IgD-negative memory B cell (primary cell): ENCODE measurements around the gene MPV17L2. TPM values are rescaled to one million over a fixed set of nuclear protein-coding genes. Genes with fewer than 3 reads are reported as not detected.

Experiments
- H3K27ac Mint-ChIP-seq, 3 donors: one replicate each; pipeline ENCODE4 v1.8.0; 2020 to 2022; ENCODE audit warnings: mild to moderate bottlenecking in 3 of 3, mixed read lengths in 3 of 3, moderate library complexity in 1 of 3
- H3K27me3 Mint-ChIP-seq: one replicate; pipeline ENCODE4 v1.8.0; 2021; ENCODE audit warnings: mixed read lengths
- H3K36me3 Mint-ChIP-seq: one replicate; pipeline ENCODE4 v1.8.0; 2020; ENCODE audit warnings: mild to moderate bottlenecking, mixed read lengths
- H3K4me1 Mint-ChIP-seq, 3 donors: one replicate each; pipeline ENCODE4 v1.8.0; 2020 to 2022; ENCODE audit warnings: mixed read lengths in 3 of 3, mild to moderate bottlenecking in 1 of 3
- H3K4me3 Mint-ChIP-seq, 4 donors: one replicate each; pipeline ENCODE4 v1.8.0; 2020 to 2022; ENCODE audit warnings: mild to moderate bottlenecking in 4 of 4, mixed read lengths in 4 of 4, moderate library complexity in 3 of 4
- H3K9me3 Mint-ChIP-seq, 3 donors: one replicate each; pipeline ENCODE4 v1.8.0; 2020 to 2021; ENCODE audit warnings: mixed read lengths in 3 of 3, mild to moderate bottlenecking in 1 of 3
- polyA plus RNA-seq: library from polyadenylated mRNA; unstranded; fragments of 300-500 nt; fragmentation: Illumina TruSeq; gene quantifications from one replicate; pipeline ENCODE4 v1.2.3, GENCODE V29; 2021

The MPV17L2 gene
- polyA plus RNA-seq, 1 donor from 2014 or later, result 16.6 TPM

- peaks cover 2% of the 10 kb centered on the region for H3K27me3 Mint-ChIP-seq
- peaks cover 10% of the 10 kb centered on the region for H3K36me3 Mint-ChIP-seq
- H3K27ac Mint-ChIP-seq, result peak overlapping the region; percentile 98 to 99 (median 99)
- H3K4me1 Mint-ChIP-seq, result peaks cover 37 to 49% (median 38%) of the 10 kb centered on the region in 3 donors
- peak overlapping the region; percentile 76 to 98 (median 98) for H3K4me3 Mint-ChIP-seq
- no peaks in the 10 kb centered on the region for H3K9me3 Mint-ChIP-seq
These were observed 22.2 kb upstream of the MPV17L2 start for GRCh38 chr19:18170714-18171255.

GRCh38 chr19:18171605-18172327 is 21.3 kb upstream of the MPV17L2 start:
- peaks cover 2% of the 10 kb centered on the region for H3K27me3 Mint-ChIP-seq
- peaks cover 34 to 52% (median 44%) of the 10 kb centered on the region in 3 donors for H3K4me1 Mint-ChIP-seq
- peak overlapping the region; percentile 98 to 99 (median 99) for H3K27ac Mint-ChIP-seq
- H3K9me3 Mint-ChIP-seq, result no peaks in the 10 kb centered on the region
- peaks cover 13% of the 10 kb centered on the region for H3K36me3 Mint-ChIP-seq
- H3K4me3 Mint-ChIP-seq, result peak overlapping the region; percentile 76 to 99 (median 98)

DNA sequence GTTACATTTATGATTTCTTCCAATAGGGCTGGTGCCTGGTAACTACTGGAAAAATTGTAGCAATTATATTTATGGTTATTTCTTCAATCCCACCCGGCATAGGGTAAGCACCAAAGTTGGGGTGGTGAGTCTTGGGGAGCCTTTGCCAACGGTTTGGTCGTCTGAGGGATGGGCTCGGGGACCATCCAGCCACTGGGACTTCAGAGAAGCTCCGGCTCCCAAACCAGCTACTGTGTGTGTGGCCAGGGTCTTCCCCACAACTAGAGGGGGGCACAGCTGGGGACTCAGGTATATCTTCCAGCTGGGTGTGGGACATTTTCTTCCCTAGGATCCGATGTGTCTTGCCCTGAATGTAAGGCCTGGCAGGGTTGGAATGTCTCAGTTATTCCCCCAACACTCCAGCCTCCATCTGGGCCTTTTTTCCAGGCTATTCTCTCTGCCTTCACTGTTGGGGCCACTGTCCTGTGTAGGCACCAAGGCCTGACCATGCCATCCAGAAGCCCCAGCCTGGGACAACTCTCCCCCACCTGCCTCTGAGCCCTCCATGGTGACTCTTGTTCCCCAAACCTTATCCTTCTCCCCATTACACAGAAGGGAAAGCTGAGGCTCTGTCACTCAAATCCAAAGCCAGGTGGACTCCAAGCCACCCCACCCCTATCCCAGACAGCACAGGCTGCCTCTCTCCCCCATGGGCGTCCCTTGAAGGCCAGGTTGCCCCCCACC is 20.5 kb upstream of the MPV17L2 start:
- Mint-ChIP-seq H3K27me3 (peaks cover 2% of the 10 kb centered on the region), H3K4me1 (peaks cover 34 to 56% (median 48%) of the 10 kb centered on the region in 3 donors), H3K27ac (peak overlapping the region; percentile 98 to 99 (median 99)), H3K9me3 (no peaks in the 10 kb centered on the region), H3K4me3 (peak overlapping the region; percentile 95 to 99 (median 98)), H3K36me3 (peaks cover 18% of the 10 kb centered on the region)

DNA sequence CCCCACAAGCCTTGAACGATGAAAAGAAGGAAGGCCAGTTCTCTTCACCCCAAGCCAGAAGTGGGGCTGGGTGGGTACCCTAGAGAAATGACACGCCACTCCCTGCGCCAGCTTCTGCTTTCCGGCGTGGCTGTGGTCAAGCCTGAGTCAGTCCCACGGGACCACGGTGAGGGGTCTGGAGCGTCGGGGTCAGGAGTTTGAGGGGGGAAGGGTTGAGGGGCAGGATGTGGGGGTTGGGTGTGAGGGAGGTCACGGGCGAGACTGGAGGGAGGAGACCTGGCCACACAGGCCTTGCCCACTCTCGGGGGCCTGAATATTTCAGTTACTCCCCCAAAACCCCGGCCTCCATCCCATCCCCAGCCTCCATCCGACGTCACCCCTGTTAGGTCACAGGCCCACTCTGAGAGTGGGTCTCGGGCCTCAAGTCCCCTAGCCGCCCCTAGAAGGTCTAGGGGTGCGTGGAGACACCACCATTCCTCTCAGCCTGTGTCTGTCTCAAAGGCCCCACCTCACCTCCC is 19.9 kb upstream of the MPV17L2 start:
- no peaks in the 10 kb centered on the region for H3K9me3 Mint-ChIP-seq
- H3K27me3 Mint-ChIP-seq, result peaks cover under 1% of the 10 kb centered on the region
- peaks cover 31 to 50% (median 48%) of the 10 kb centered on the region in 3 donors for H3K4me1 Mint-ChIP-seq
- H3K36me3 Mint-ChIP-seq, result peaks cover 17% of the 10 kb centered on the region
- H3K4me3 Mint-ChIP-seq, result peak overlapping the region; percentile 95 to 99 (median 98)
- H3K27ac Mint-ChIP-seq, result peak overlapping the region; percentile 98 to 99 (median 99)

- peak within 1 kb of the TSS; percentile 95 to 99 (median 98) for H3K4me3 Mint-ChIP-seq
- H3K4me1 Mint-ChIP-seq, result peaks cover 29 to 48% (median 47%) of the 10 kb centered on the region in 3 donors
- no peaks in the 10 kb centered on the region for H3K27me3 Mint-ChIP-seq
- H3K9me3 Mint-ChIP-seq, result no peaks in the 10 kb centered on the region
- H3K36me3 Mint-ChIP-seq, result peaks cover 15% of the 10 kb centered on the region
- peak within 1 kb of the TSS; percentile 98 to 99 (median 99) for H3K27ac Mint-ChIP-seq
These were observed 19.3 kb upstream of the MPV17L2 start, which contains the start of gene IFI30 for GRCh38 chr19:18173572-18174288. TSS of gene IFI30 (plus strand) at chr19:18173813. CDS start at chr19:18173842, 29 bp downstream.

DNA sequence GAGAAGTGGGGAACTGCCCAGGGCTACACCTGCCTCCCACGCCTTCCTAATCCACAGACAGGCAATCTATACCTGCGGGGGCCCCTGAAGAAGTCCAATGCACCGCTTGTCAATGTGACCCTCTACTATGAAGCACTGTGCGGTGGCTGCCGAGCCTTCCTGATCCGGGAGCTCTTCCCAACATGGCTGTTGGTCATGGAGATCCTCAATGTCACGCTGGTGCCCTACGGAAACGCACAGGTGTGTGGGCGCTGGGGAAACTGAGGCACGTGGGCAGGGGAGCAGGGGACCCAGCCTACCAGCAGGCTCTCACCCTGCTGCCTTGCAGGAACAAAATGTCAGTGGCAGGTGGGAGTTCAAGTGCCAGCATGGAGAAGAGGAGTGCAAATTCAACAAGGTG is 18.0 kb upstream of the MPV17L2 start:
- H3K27ac Mint-ChIP-seq, result peak overlapping the region; percentile 98 to 99 (median 99)
- peaks cover 21% of the 10 kb centered on the region for H3K36me3 Mint-ChIP-seq
- peak overlapping the region; percentile 95 to 99 (median 98) for H3K4me3 Mint-ChIP-seq
- H3K9me3 Mint-ChIP-seq, result no peaks in the 10 kb centered on the region
- H3K4me1 Mint-ChIP-seq, result peaks cover 27 to 51% (median 47%) of the 10 kb centered on the region in 3 donors
- no peaks in the 10 kb centered on the region for H3K27me3 Mint-ChIP-seq

DNA sequence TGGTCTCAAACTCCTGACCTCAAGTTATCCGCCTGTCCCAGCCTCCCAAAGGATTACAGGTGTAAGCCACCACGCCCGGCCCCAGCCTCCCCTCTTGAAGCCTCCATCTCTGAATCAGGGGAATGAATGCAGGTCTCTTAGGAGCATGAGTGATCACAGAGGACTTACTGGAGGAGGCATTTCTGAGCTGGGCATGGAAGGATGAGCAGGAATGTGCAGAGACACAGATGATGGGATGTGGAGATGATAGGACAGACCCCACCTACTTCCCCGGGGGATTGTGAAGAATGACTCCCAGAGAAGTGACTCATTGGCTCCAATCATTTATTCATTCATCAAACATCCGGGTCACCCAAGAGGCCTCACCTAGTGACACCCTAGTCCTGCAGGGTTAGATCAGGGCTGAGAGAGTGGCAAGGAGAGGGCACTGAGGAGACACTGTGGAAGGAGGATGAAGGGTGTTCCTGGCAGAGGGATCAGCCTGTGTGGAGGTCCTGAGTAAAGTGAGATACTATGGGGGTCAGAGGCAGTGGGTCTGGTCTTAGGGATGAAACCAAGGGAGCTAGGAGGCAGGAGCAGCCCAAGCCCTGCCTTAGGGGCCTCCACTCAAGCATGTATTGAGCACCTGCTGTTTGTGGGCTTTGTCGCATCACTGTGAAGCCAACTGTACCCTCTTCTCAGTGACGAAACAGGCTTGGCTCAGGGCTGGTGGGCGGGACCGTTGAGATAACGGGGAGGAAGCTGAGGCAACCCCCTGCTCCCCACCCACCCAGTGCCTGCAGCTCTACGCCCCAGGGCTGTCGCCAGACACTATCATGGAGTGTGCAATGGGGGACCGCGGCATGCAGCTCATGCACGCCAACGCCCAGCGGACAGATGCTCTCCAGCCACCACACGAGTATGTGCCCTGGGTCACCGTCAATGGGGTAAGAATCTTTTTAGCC is 16.4 kb upstream of the MPV17L2 start:
- Mint-ChIP-seq H3K4me3 (peak overlapping the region; percentile 65 to 99 (median 84)), H3K36me3 (peaks cover 22% of the 10 kb centered on the region), H3K27ac (peak overlapping the region in 1 of 3 donors; percentile 97), H3K4me1 (peaks cover 23 to 39% (median 39%) of the 10 kb centered on the region in 3 donors), H3K27me3 (no peaks in the 10 kb centered on the region), H3K9me3 (no peaks in the 10 kb centered on the region)

DNA sequence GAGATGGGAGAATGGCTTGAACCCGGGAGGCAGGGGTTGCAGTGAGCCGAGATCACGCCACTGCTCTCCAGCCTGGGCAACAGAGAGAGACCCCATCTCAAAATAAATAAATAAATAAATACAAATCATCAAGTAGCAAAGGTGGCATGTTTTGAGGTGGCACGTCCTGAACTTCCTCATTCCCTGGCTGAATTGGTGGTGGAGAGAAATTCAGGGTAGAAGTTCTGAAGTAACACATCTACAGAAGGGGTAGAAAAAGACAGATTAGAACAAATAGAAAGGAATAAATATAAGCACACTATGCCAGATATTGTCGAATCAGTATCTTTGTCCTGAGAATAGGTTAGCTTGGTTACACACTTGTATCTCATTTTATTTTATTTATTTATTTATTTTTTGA is 13.1 kb upstream of the MPV17L2 start:
- no peaks in the 10 kb centered on the region for H3K27me3 Mint-ChIP-seq
- H3K4me3 Mint-ChIP-seq, result peak overlapping the region; percentile 15 to 94 (median 78)
- peak overlapping the region in 2 of 3 donors; percentile 87 to 97 for H3K27ac Mint-ChIP-seq
- peaks cover 12 to 28% (median 26%) of the 10 kb centered on the region in 3 donors for H3K4me1 Mint-ChIP-seq
- peaks cover 20% of the 10 kb centered on the region for H3K36me3 Mint-ChIP-seq
- H3K9me3 Mint-ChIP-seq, result no peaks in the 10 kb centered on the region

DNA sequence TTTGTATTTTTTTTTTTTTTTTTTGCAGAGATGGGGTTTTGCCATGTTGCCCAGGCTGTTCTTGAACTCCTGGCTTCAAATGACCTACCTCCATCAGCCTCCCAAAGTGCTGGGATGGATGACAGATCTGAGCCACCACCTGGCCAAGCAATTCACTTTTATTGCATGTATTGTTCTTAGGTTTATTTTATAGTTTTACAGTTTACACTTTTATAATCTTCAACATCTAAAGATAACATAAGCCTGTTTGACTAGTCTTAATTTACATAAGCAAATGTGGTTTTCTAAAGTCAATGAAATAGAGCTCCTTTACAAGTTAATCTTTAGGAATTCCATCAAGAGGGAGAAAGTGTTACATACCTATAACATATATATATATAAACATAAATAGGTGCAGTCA is 9.5 kb upstream of the MPV17L2 start:
- H3K27me3 Mint-ChIP-seq, result no peaks in the 10 kb centered on the region
- peaks cover 12% of the 10 kb centered on the region for H3K36me3 Mint-ChIP-seq
- peaks cover 12 to 17% (median 15%) of the 10 kb centered on the region in 3 donors for H3K4me1 Mint-ChIP-seq
- no peak overlapping the region for H3K27ac Mint-ChIP-seq
- H3K4me3 Mint-ChIP-seq, result no peak overlapping the region
- no peaks in the 10 kb centered on the region for H3K9me3 Mint-ChIP-seq

- Mint-ChIP-seq H3K36me3 (peaks cover 6% of the 10 kb centered on the region), H3K4me1 (peaks cover 11 to 16% (median 11%) of the 10 kb centered on the region in 3 donors), H3K9me3 (no peaks in the 10 kb centered on the region), H3K4me3 (peak overlapping the region in 1 of 4 donors; percentile 32), H3K27ac (peak overlapping the region in 1 of 3 donors; percentile 72), H3K27me3 (no peaks in the 10 kb centered on the region)
These were observed 7.5 kb upstream of the MPV17L2 start for GRCh38 chr19:18185538-18185937.

DNA sequence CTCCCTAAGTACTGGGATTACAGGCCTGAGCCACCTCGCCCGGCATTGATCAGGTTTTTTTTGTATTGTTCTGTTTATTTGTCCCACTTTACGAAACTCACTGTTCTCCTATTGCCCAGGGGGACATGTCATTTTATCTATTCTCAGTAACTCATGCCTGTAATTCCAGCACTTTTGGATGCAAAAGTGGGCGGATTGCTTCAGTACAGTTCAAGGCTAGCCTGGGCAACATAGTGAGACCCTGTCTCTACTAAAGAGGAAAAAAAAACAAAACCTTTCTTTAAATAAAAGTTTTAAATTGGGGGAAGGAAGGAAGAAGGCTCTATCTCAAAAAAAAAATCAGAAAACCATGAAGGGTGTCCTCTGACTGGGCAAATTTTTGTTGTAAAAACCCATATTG is 2.7 kb upstream of the MPV17L2 start:
- no peaks in the 10 kb centered on the region for H3K27me3 Mint-ChIP-seq
- no peaks in the 10 kb centered on the region for H3K9me3 Mint-ChIP-seq
- H3K36me3 Mint-ChIP-seq, result peaks cover 2% of the 10 kb centered on the region
- peaks cover 18 to 29% (median 28%) of the 10 kb centered on the region in 3 donors for H3K4me1 Mint-ChIP-seq
- H3K27ac Mint-ChIP-seq, result peak overlapping the region in 2 of 3 donors; percentile 43 to 50
- H3K4me3 Mint-ChIP-seq, result peak overlapping the region in 1 of 4 donors; percentile 18

- peaks cover 14 to 31% (median 27%) of the 10 kb centered on the region in 3 donors for H3K4me1 Mint-ChIP-seq
- H3K9me3 Mint-ChIP-seq, result no peaks in the 10 kb centered on the region
- H3K27me3 Mint-ChIP-seq, result no peaks in the 10 kb centered on the region
- H3K27ac Mint-ChIP-seq, result peak overlapping the region; percentile 83 to 99 (median 93)
- no peaks in the 10 kb centered on the region for H3K36me3 Mint-ChIP-seq
- H3K4me3 Mint-ChIP-seq, result peak overlapping the region; percentile 85 to 94 (median 94)
These were observed 1.4 kb upstream of the MPV17L2 start for GRCh38 chr19:18191640-18192062.
